Measurements from ENCODE around the gene LSP1.

DNA sequence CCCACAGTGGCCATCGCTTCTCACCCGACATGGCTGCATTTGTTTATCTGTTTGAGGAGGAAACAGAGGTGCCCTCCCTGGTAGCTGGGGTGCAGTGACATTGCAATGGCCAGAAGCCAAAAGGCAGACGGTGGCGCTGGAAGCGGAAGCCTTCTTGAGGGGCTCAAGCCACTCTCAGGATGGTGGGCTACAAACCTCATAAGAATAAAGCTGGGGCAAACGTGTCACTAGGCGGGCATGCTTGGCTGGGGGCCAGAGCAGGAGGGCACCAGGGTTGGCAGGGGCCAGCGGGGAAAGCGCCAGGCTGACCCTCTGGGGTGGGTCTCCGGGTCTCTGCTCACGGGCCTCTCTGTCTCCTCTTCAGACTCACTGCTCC, 79.2 kb downstream of the LSP1 start:
- TF ChIP-seq, protein P1, sequence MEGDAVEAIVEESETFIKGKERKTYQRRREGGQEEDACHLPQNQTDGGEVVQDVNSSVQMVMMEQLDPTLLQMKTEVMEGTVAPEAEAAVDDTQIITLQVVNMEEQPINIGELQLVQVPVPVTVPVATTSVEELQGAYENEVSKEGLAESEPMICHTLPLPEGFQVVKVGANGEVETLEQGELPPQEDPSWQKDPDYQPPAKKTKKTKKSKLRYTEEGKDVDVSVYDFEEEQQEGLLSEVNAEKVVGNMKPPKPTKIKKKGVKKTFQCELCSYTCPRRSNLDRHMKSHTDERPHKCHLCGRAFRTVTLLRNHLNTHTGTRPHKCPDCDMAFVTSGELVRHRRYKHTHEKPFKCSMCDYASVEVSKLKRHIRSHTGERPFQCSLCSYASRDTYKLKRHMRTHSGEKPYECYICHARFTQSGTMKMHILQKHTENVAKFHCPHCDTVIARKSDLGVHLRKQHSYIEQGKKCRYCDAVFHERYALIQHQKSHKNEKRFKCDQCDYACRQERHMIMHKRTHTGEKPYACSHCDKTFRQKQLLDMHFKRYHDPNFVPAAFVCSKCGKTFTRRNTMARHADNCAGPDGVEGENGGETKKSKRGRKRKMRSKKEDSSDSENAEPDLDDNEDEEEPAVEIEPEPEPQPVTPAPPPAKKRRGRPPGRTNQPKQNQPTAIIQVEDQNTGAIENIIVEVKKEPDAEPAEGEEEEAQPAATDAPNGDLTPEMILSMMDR (IDR thresholded peaks at IDR 0.05) = no peak
- TF ChIP-seq EP300 (IDR thresholded peaks at IDR 0.05) (no peak), POLR2A (IDR thresholded peaks at IDR 0.05; ENCODE audit: low read depth) (no peak), POLR2AphosphoS5 (IDR thresholded peaks at IDR 0.05) (no peak)
